ENCODE measurements around the gene ADCY5.
A peak's percentile ranks its signal among the peaks of the same experiment; 100 is the strongest.

ADCY5 gene

GRCh38 chr3:123448536-123449101, at the start of gene ADCY5:
Gene ADCY5, minus strand, starts transcription at chr3:123449090. Its CDS starts 545 bp downstream, at chr3:123448545.
- no peaks in the 10 kb centered on the region for H3K36me3 ChIP-seq (ENCODE audit: insufficient read depth, low read length)
- H3K4me1 ChIP-seq (ENCODE audit: insufficient read depth, low read length, severe bottlenecking), result peaks cover 5% of the 10 kb centered on the region
- H3K27ac ChIP-seq (ENCODE audit: low read depth, low read length, poor library complexity, severe bottlenecking), result no peak within 1 kb of the TSS
- H3K4me2 ChIP-seq (ENCODE audit: low read length), result peak within 1 kb of the TSS; percentile 50
- no peak within 1 kb of the TSS for H3K9ac ChIP-seq (ENCODE audit: low read length)
- no peaks in the 10 kb centered on the region for H3K27me3 ChIP-seq (ENCODE audit: insufficient read depth, low read length)
- no peaks in the 10 kb centered on the region for H4K20me1 ChIP-seq (ENCODE audit: insufficient read depth, low read length)
- no peaks in the 10 kb centered on the region for H3F3A ChIP-seq (ENCODE audit: insufficient read depth, low read length)
- peak within 1 kb of the TSS; percentile 39 for H3K4me3 ChIP-seq (ENCODE audit: low read depth, low read length, poor library complexity, severe bottlenecking)
- H3K9me2 ChIP-seq (ENCODE audit: low read depth, low read length), result no peaks in the 10 kb centered on the region
- H3K9me3 ChIP-seq (ENCODE audit: low read length), result no peaks in the 10 kb centered on the region
- TF ChIP-seq CTCF (IDR thresholded peaks at IDR 0.05; ENCODE audit: low read length), result no peak
- H2AFZ ChIP-seq (ENCODE audit: low read length), result no peak within 1 kb of the TSS
- no peaks in the 10 kb centered on the region for H3K79me2 ChIP-seq (ENCODE audit: insufficient read depth, low read length)

DNA sequence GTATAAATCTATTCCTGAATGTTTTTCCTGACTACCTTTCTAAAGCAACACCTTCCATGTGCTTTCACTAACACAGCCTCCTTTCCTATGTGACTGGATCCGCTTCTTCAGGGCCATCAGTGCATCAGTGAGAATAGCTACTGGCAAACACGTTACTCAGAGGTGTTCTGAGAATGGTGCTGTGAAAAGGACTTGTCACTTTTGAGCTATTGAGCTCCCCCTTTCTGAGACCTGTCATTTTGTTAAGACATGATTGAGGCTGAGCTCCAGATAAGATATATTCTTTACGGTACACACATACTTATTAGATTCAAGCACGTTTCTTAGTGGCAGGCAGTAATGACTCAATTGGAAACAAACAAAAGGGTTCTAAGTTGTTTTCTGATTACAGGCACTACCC, 45.0 kb upstream of the ADCY5 start:
- Histone ChIP-seq H3K9me2 (ENCODE audit: low read depth, low read length) (no peaks in the 10 kb centered on the region), H3K27me3 (ENCODE audit: insufficient read depth, low read length) (no peaks in the 10 kb centered on the region), H3K79me2 (ENCODE audit: insufficient read depth, low read length) (no peaks in the 10 kb centered on the region), H3K9me3 (ENCODE audit: low read length) (no peaks in the 10 kb centered on the region), H3K4me2 (ENCODE audit: low read length) (no peak overlapping the region), H3K36me3 (ENCODE audit: insufficient read depth, low read length) (peaks cover 3% of the 10 kb centered on the region; the same call in 1 of the 2 replicates), H3K4me1 (ENCODE audit: insufficient read depth, low read length, severe bottlenecking) (no peaks in the 10 kb centered on the region), H3K27ac (ENCODE audit: low read depth, low read length, poor library complexity, severe bottlenecking) (no peak overlapping the region), H4K20me1 (ENCODE audit: insufficient read depth, low read length) (no peaks in the 10 kb centered on the region), H2AFZ (ENCODE audit: low read length) (no peak overlapping the region), H3K4me3 (ENCODE audit: low read depth, low read length, poor library complexity, severe bottlenecking) (no peak overlapping the region), H3F3A (ENCODE audit: insufficient read depth, low read length) (no peaks in the 10 kb centered on the region), H3K9ac (ENCODE audit: low read length) (no peak overlapping the region)
- TF ChIP-seq EZH2 (IDR thresholded peaks at IDR 0.05; ENCODE audit: borderline replicate concordance, low read length) (no peak), CTCF (IDR thresholded peaks at IDR 0.05; ENCODE audit: low read length) (no peak)

GRCh38 chr3:123491966-123492587, 43.2 kb upstream of the ADCY5 start:
- no peak overlapping the region for H2AFZ ChIP-seq (ENCODE audit: low read length)
- no peaks in the 10 kb centered on the region for H4K20me1 ChIP-seq (ENCODE audit: insufficient read depth, low read length)
- H3K79me2 ChIP-seq (ENCODE audit: insufficient read depth, low read length), result no peaks in the 10 kb centered on the region
- H3K9ac ChIP-seq (ENCODE audit: low read length), result no peak overlapping the region
- H3K4me2 ChIP-seq (ENCODE audit: low read length), result no peak overlapping the region
- TF ChIP-seq EZH2 (IDR thresholded peaks at IDR 0.05; ENCODE audit: borderline replicate concordance, low read length) (no peak), CTCF (IDR thresholded peaks at IDR 0.05; ENCODE audit: low read length) (no peak)
- H3K27me3 ChIP-seq (ENCODE audit: insufficient read depth, low read length), result no peaks in the 10 kb centered on the region
- no peaks in the 10 kb centered on the region for H3F3A ChIP-seq (ENCODE audit: insufficient read depth, low read length)
- H3K9me2 ChIP-seq (ENCODE audit: low read depth, low read length), result no peaks in the 10 kb centered on the region
- H3K4me3 ChIP-seq (ENCODE audit: low read depth, low read length, poor library complexity, severe bottlenecking), result no peak overlapping the region
- H3K36me3 ChIP-seq (ENCODE audit: insufficient read depth, low read length), result peaks cover 3% of the 10 kb centered on the region; the same call in 1 of the 2 replicates
- no peaks in the 10 kb centered on the region for H3K9me3 ChIP-seq (ENCODE audit: low read length)
- H3K27ac ChIP-seq (ENCODE audit: low read depth, low read length, poor library complexity, severe bottlenecking), result no peak overlapping the region
- H3K4me1 ChIP-seq (ENCODE audit: insufficient read depth, low read length, severe bottlenecking), result no peaks in the 10 kb centered on the region

All from OCI-LY1 (cell line).